Measurements from ENCODE around the gene IGSF21. TPM values are rescaled to one million over a fixed set of nuclear protein-coding genes. Genes with fewer than 3 reads are reported as not detected.

The IGSF21 gene
- total and polyA plus RNA-seq, 2 of the 8 experiments (the other 6 are each of a cell fraction or from before 2014, with no cell fraction given): 22.5 to 28.5 TPM

- no peak for TF ChIP-seq TAF7 (optimal IDR thresholded peaks at IDR 0.05; ENCODE audit: borderline replicate concordance, low read depth, low read length)
- TF ChIP-seq JUN (IDR thresholded peaks at IDR 0.05; ENCODE audit: low read depth, low read length): no peak
- no peak for TF ChIP-seq RBBP5 (IDR thresholded peaks at IDR 0.05; ENCODE audit: borderline replicate concordance, low read depth, low read length)
- TF ChIP-seq SP2 (IDR thresholded peaks at IDR 0.05; ENCODE audit: low read length): no peak
These were observed 215.7 kb downstream of the IGSF21 start (continued) for GRCh38 chr1:18323259-18323658.
